WERI-Rb-1 (cell line): ENCODE results near the gene PTPRCAP.

Source experiments
- DNase-seq: peaks from one replicate; pipeline ENCODE4 v3.0.0-alpha.2; 2020
- H3K27ac ChIP-seq: fragments of 250-450 bp; sonication (Bioruptor Pico); 2 replicates; pipeline ENCODE4 v1.5.1; 2020; ENCODE audit warnings: mild to moderate bottlenecking, moderate library complexity
- H3K27me3 ChIP-seq: fragments of 250-450 bp; sonication (Bioruptor Pico); 2 replicates; pipeline ENCODE4 v1.5.1; 2021; ENCODE audit warnings: mild to moderate bottlenecking, low read depth, moderate library complexity; ENCODE audit not compliant: insufficient read depth, severe bottlenecking
- H3K36me3 ChIP-seq: fragments of 250-450 bp; sonication (Bioruptor Pico); 2 replicates; pipeline ENCODE4 v1.5.1; 2020; ENCODE audit warnings: mild to moderate bottlenecking, moderate library complexity
- H3K4me3 ChIP-seq: 2 replicates; pipeline ENCODE4 v1.5.1; 2011; ENCODE audit warnings: low read depth, mild to moderate bottlenecking, control low read depth, low read length
- H3K9me3 ChIP-seq: fragments of 250-450 bp; sonication (Bioruptor Pico); 2 replicates; pipeline ENCODE4 v1.5.1; 2021; ENCODE audit warnings: mild to moderate bottlenecking, moderate library complexity; ENCODE audit not compliant: severe bottlenecking
- TF ChIP-seq, protein P1 (sequence below): IDR thresholded peaks from 2 replicates; pipeline ENCODE4 v1.5.1; 2011; ENCODE audit warnings: low read depth, mild to moderate bottlenecking, control low read depth, inconsistent platforms, low read length

Gene PTPRCAP

GRCh38 chr11:67409261-67409666 is 28.2 kb downstream of the PTPRCAP start:
- no peak overlapping the region for H3K27ac ChIP-seq
- no peaks in the 10 kb centered on the region for H3K27me3 ChIP-seq
- TF ChIP-seq, protein P1, sequence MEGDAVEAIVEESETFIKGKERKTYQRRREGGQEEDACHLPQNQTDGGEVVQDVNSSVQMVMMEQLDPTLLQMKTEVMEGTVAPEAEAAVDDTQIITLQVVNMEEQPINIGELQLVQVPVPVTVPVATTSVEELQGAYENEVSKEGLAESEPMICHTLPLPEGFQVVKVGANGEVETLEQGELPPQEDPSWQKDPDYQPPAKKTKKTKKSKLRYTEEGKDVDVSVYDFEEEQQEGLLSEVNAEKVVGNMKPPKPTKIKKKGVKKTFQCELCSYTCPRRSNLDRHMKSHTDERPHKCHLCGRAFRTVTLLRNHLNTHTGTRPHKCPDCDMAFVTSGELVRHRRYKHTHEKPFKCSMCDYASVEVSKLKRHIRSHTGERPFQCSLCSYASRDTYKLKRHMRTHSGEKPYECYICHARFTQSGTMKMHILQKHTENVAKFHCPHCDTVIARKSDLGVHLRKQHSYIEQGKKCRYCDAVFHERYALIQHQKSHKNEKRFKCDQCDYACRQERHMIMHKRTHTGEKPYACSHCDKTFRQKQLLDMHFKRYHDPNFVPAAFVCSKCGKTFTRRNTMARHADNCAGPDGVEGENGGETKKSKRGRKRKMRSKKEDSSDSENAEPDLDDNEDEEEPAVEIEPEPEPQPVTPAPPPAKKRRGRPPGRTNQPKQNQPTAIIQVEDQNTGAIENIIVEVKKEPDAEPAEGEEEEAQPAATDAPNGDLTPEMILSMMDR: no peak
- H3K4me3 ChIP-seq: no peak overlapping the region
- no peaks in the 10 kb centered on the region for H3K36me3 ChIP-seq
- DNase-seq: peak; percentile 4
- no peaks in the 10 kb centered on the region for H3K9me3 ChIP-seq

GRCh38 chr11:67408437-67409200 is 28.9 kb downstream of the PTPRCAP start:
- TF ChIP-seq, protein P1: no peak
- no peaks in the 10 kb centered on the region for H3K36me3 ChIP-seq
- H3K4me3 ChIP-seq: no peak overlapping the region
- DNase-seq: no peak
- H3K27me3 ChIP-seq: no peaks in the 10 kb centered on the region
- H3K27ac ChIP-seq: no peak overlapping the region
- no peaks in the 10 kb centered on the region for H3K9me3 ChIP-seq

DNA sequence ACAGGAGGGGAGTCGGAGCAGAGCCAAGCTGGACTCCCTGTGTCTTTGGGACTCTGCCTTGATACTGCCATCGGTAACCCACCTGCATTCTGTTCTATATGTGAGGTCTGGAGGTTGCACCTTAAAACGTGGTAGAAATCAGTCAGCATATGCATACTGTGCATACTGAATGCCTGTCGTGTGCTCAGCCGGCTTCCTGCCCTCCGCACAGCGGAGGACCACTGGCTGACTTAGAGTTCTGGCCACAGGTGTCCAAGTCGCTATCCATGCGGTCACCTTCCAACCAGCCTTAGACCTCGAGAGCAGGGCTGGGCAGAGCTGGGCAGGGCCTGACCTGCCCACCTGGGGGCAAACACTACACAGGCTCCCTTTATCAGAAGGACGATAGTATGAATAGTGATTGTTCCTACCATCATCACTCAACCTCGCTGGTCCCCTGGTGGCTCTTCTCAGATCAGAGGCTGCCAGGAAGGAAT is 29.8 kb downstream of the PTPRCAP start:
- H3K36me3 ChIP-seq: no peaks in the 10 kb centered on the region
- H3K27me3 ChIP-seq: no peaks in the 10 kb centered on the region
- no peaks in the 10 kb centered on the region for H3K9me3 ChIP-seq
- TF ChIP-seq, protein P1: no peak
- H3K4me3 ChIP-seq: no peak overlapping the region
- no peak for DNase-seq
- H3K27ac ChIP-seq: no peak overlapping the region

DNA sequence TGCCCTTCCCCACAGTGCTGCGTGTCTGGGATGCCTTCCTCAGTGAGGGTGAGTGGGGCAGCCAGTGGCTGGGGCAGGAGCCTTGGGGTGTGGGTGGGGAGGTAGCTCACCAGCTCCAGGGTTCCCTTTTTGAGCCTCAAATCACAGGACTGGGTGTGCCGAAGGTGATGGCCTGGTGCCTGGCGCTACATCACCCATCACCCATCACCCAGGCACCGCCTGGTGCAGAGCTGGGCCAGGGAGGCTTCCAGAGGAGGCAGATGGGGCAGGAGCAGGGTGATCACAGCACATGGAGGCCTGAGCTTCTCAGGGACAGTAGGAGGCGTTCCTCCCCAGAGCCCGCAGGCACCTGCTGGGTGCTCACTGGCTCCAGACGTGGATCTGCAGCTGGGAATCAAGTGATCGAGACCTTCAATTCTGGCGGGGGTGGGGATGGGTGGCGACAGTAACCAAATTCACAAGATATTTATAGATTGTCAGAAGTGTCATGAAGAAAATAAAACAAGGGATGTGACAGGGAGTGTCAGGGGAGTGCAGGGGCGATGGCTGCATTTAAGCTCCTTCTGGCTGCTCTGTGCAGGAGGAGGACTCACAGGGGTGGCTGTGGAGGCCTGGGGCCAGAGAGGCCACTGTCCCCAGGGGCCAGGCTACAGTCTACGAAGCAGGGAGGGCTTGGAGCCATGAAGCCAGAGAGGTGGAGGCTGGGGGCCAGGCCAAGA is 30.4 kb downstream of the PTPRCAP start:
- TF ChIP-seq, protein P1: peak; percentile 60
- peak; percentile 64 for DNase-seq
- Histone ChIP-seq H3K36me3 (no peaks in the 10 kb centered on the region), H3K9me3 (no peaks in the 10 kb centered on the region), H3K27me3 (no peaks in the 10 kb centered on the region), H3K27ac (peak overlapping the region; percentile 30), H3K4me3 (no peak overlapping the region)

DNA sequence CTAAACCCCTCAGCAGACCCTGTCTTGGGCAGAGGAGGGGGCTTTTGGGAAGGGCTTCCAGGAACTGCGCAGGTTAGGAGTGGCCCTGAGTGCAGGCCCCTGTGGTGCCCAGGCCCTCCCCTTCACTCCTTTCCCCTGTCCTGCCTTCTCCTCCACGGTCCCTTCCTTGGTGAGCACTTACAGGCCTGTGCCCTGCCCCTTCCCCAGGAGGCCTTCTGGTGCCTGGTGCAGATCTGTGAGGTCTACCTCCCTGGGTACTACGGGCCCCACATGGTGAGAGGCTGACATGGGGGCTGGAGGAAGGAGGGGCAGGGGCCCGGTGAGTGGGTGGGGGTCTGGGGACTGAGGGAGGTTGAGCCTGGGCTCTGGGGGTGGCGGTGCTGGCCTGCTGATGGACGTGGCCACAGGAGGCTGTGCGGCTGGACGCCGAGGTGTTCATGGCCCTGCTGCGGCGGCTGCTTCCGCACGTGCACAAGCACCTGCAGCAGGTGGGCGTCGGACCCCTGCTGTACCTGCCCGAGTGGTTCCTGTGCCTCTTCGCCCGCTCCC is 31.0 kb downstream of the PTPRCAP start:
- Histone ChIP-seq H3K4me3 (no peak overlapping the region), H3K27ac (no peak overlapping the region), H3K9me3 (no peaks in the 10 kb centered on the region), H3K27me3 (no peaks in the 10 kb centered on the region), H3K36me3 (no peaks in the 10 kb centered on the region)
- TF ChIP-seq, protein P1: no peak
- no peak for DNase-seq
